Measurements from ENCODE around the gene CAMKK1. TPM values are rescaled to one million over a fixed set of nuclear protein-coding genes. Genes with fewer than 3 reads are reported as not detected.
A peak's percentile ranks its signal among the peaks of the same experiment; 100 is the strongest.

CAMKK1 gene
- total and polyA plus RNA-seq, 2 donors (not counting 1 experiment from before 2014, with no cell fraction given): 4.5 to 35.9 TPM

DNA sequence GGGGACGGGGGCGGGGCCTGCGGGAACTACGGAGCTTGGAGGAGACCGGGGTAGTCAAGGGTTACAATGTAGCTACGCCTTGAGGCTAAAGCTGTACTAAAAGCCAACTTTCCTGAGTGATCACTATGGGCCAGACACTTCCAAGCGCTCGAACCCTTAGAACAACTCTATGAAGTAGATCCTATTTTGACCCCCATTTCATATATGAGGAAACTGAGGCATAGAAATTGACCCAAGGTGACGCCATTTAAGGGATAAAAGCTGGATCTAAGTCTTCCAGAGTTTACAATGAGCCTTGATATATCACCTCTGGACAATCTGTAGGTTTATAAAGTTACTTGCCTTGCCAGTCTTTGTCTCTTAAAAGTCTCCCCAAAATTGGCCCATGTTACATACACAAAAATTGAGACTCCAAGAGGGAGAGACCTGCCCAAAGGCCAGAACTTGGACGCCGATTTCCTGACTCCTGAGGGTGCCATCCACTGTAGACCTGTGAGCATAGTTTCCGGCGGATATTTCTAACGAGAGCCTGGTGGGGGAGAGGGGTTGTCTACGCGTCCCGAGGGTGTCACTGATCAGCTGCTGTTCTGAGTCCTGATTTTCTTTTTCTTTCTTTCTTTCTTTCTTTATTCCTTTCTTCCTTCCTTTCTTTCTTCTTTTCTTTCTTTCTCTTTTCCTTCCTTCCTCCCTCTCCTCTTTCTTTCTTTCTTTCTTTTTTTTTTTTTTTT, 46.3 kb downstream of the CAMKK1 start:
- Histone ChIP-seq H3K4me3 (ENCODE audit: control extremely low read depth in 1 of 5, extremely low read depth in 1 of 5, insufficient read depth in 1 of 5, low read depth in 2 of 5, low read length in 4 of 5) (peak overlapping the region in 1 of 5 experiments; percentile 23), H2AFZ (ENCODE audit: insufficient read depth, low read depth, low read length, poor library complexity, severe bottlenecking) (peak overlapping the region; percentile 99), H3K9ac (ENCODE audit: low read length) (peak overlapping the region; percentile 27), H3K9me3 (ENCODE audit: control extremely low read depth in 1 of 3, control insufficient read depth in 2 of 3, insufficient read depth in 1 of 3, low read length in 2 of 3) (no peaks in the 10 kb centered on the region), H3K4me1 (ENCODE audit: control insufficient read depth in 2 of 2, insufficient read depth in 2 of 2, low read length in 2 of 2) (peaks cover 10 to 20% of the 10 kb centered on the region in 2 donors), H3K27me3 (replicated peaks in 1 of 4; ENCODE audit: control extremely low read depth in 1 of 4, control insufficient read depth in 3 of 4, insufficient read depth in 4 of 4, low read length in 3 of 4) (no peaks in the 10 kb centered on the region), H3K36me3 (replicated peaks in 1 of 2; ENCODE audit: control extremely low read depth in 1 of 2, control insufficient read depth in 1 of 2, extremely low read depth in 1 of 2, insufficient read depth in 2 of 2, low read length in 1 of 2) (peaks cover 0 to 13% of the 10 kb centered on the region in 2 experiments), H3K79me2 (ENCODE audit: control insufficient read depth, insufficient read depth, low read length) (peaks cover 43% of the 10 kb centered on the region), H3K27ac (ENCODE audit: low read length in 2 of 2) (no peak overlapping the region), H3K4me2 (replicated peaks; ENCODE audit: low read depth, low read length, poor library complexity, severe bottlenecking) (peak overlapping the region; percentile 80), H4K20me1 (ENCODE audit: control insufficient read depth, insufficient read depth, low read length, poor library complexity, severe bottlenecking) (peaks cover 25% of the 10 kb centered on the region)
- ChIA-PET POLR2A (interaction anchor here (0.6 to 1.7 kb wide), 5 partner anchors 16 to 151 kb away, joined by 3 to 9 read pairs (median 3); partner anchors contain the start of gene P2RX5), CTCF (interaction anchor here (0.7 to 7.8 kb wide), 33 partner anchors 9 to 232 kb away, joined by 3 to 101 read pairs (median 5); partner anchors contain the start of gene CAMKK1)
- ATAC-seq (ENCODE audit: low read depth): no peak
- TF ChIP-seq, protein P1, sequence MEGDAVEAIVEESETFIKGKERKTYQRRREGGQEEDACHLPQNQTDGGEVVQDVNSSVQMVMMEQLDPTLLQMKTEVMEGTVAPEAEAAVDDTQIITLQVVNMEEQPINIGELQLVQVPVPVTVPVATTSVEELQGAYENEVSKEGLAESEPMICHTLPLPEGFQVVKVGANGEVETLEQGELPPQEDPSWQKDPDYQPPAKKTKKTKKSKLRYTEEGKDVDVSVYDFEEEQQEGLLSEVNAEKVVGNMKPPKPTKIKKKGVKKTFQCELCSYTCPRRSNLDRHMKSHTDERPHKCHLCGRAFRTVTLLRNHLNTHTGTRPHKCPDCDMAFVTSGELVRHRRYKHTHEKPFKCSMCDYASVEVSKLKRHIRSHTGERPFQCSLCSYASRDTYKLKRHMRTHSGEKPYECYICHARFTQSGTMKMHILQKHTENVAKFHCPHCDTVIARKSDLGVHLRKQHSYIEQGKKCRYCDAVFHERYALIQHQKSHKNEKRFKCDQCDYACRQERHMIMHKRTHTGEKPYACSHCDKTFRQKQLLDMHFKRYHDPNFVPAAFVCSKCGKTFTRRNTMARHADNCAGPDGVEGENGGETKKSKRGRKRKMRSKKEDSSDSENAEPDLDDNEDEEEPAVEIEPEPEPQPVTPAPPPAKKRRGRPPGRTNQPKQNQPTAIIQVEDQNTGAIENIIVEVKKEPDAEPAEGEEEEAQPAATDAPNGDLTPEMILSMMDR (IDR thresholded peaks at IDR 0.05): peak; percentile 38
- TF ChIP-seq EZH2 (IDR thresholded peaks at IDR 0.05; ENCODE audit: borderline replicate concordance, insufficient read depth, low read depth, low read length, poor library complexity, severe bottlenecking): no peak
- Mint-ChIP-seq H3K4me1 (peaks cover 22% of the 10 kb centered on the region), H3K27me3 (no peaks in the 10 kb centered on the region), H3K27ac (no peak overlapping the region), H3K4me3 (peak overlapping the region; percentile 92), H3K9me3 (ENCODE audit: insufficient read depth) (no peaks in the 10 kb centered on the region)
- DNase-seq: no peak
- intact Hi-C loops (cut with micrococcal nuclease): loop anchor here (1.0 to 5.0 kb wide), 8 partner anchors 47 to 521 kb away; partner anchors contain the start of genes CAMKK1, CTNS, CYB5D2 and SHPK
- 0% methylated on average over 5 of the region's 17 CpGs for WGBS (ENCODE audit: insufficient coverage)

Data from B cell (primary cell).